Keratinocyte (primary cell): Measurements from ENCODE around the gene FUT8. TPM values are rescaled to one million over a fixed set of nuclear protein-coding genes. Genes with fewer than 3 reads are reported as not detected.

Source experiments
- DNase-seq: peaks from one replicate; pipeline ENCODE4 v3.0.0-alpha.2; 2011; ENCODE audit warnings: low read depth, missing footprints, low spot score
- FAIRE-seq: peaks from 2 replicates; lab custom pipeline; 2011; peaks lifted over from hg19 to GRCh38; lab: Jason Lieb, UNC
- H2AFZ ChIP-seq: 2 replicates; pipeline ENCODE4 v1.6.0; 2012; ENCODE audit warnings: low read length, control low read depth, inconsistent platforms; ENCODE audit not compliant: control insufficient read depth
- H3K27ac ChIP-seq: 2 replicates; pipeline ENCODE4 v1.5.1; 2011; ENCODE audit warnings: low read length; ENCODE audit not compliant: control insufficient read depth, insufficient read depth
- H3K27me3 ChIP-seq: 3 replicates; pipeline ENCODE4 v1.6.0; 2011; ENCODE audit warnings: low read length; ENCODE audit not compliant: control insufficient read depth, insufficient read depth; ENCODE audit errors: extremely low read depth
- H3K36me3 ChIP-seq, 2 experiments: 2 replicates in 1 of 2; 3 replicates in 1 of 2; pipeline ENCODE4 v1.5.1; 2011; ENCODE audit warnings: low read length in 2 of 2, mild to moderate bottlenecking in 1 of 2; ENCODE audit not compliant: control insufficient read depth in 2 of 2, insufficient read depth in 2 of 2; ENCODE audit errors: extremely low read depth in 1 of 2
- H3K4me1 ChIP-seq: 3 replicates; pipeline ENCODE4 v1.5.1; 2011; ENCODE audit warnings: low read length; ENCODE audit not compliant: control insufficient read depth, insufficient read depth; ENCODE audit errors: extremely low read depth
- H3K4me2 ChIP-seq: 3 replicates; pipeline ENCODE4 v1.6.0; 2011; ENCODE audit warnings: low read depth, low read length; ENCODE audit not compliant: control insufficient read depth, insufficient read depth; ENCODE audit errors: extremely low read depth
- H3K4me3 ChIP-seq, 3 experiments: fragments of 200-600 bp in 1 of 3; sonication (generic) in 1 of 3; 2 replicates in 2 of 3; 3 replicates in 1 of 3; pipeline ENCODE4 v1.5.1; 2011 to 2016; ENCODE audit warnings: low read length in 3 of 3, mild to moderate bottlenecking in 3 of 3, control low read depth in 2 of 3, inconsistent platforms in 1 of 3, low read depth in 1 of 3, mixed read lengths in 1 of 3, mixed run types in 1 of 3, moderate library complexity in 1 of 3; ENCODE audit not compliant: control insufficient read depth in 2 of 3, insufficient read depth in 2 of 3; ENCODE audit errors: extremely low read depth in 1 of 3
- H3K79me2 ChIP-seq: 2 replicates; pipeline ENCODE4 v1.6.0; 2012; ENCODE audit warnings: low read length; ENCODE audit not compliant: control insufficient read depth, insufficient read depth
- H3K9ac ChIP-seq: 3 replicates; pipeline ENCODE4 v1.6.0; 2011; ENCODE audit warnings: low read length; ENCODE audit not compliant: control insufficient read depth, insufficient read depth; ENCODE audit errors: extremely low read depth
- H3K9me1 ChIP-seq: 3 replicates; pipeline ENCODE4 v1.6.0; 2011; ENCODE audit warnings: low read length; ENCODE audit not compliant: control insufficient read depth, insufficient read depth; ENCODE audit errors: extremely low read depth
- H3K9me3 ChIP-seq: 2 replicates; pipeline ENCODE4 v1.5.1; 2012; ENCODE audit warnings: low read depth, low read length; ENCODE audit not compliant: control insufficient read depth
- H4K20me1 ChIP-seq: 3 replicates; pipeline ENCODE4 v1.6.0; 2011; ENCODE audit warnings: low read length; ENCODE audit not compliant: control insufficient read depth, insufficient read depth; ENCODE audit errors: extremely low read depth
- CTCF ChIP-seq, 3 experiments: IDR thresholded peaks in 1 of 3; conservative IDR thresholded peaks in 1 of 3; optimal IDR thresholded peaks in 1 of 3; 2 replicates in 2 of 3; 3 replicates in 1 of 3; pipeline versions ENCODE3 to v1.5.1; 2011; ENCODE audit warnings: low read length in 3 of 3, mild to moderate bottlenecking in 3 of 3, moderate library complexity in 2 of 3, control low read depth in 1 of 3, inconsistent platforms in 1 of 3; ENCODE audit not compliant: insufficient read depth in 2 of 3; ENCODE audit errors: extremely low read depth in 1 of 3
- EZH2 ChIP-seq: IDR thresholded peaks from one replicate; pipeline ENCODE4 v1.6.1; 2012; ENCODE audit warnings: inconsistent platforms, mild to moderate bottlenecking, low read length, moderate library complexity
- dilution Hi-C: fragments of 300-500 bp; cut with MboI; formaldehyde crosslinking; loops from one replicate; pipeline ENCODE4 v1.7.0; 2020; ENCODE audit warnings: low sequenced_read_pairs; ENCODE audit not compliant: extremely low pct_ligation_motif_present
- polyA plus RNA-seq, 5 experiments: library from polyadenylated mRNA; depleted of rRNA in 3 of 5; stranded (reverse) in 3 of 5; stranded (forward) in 1 of 5; unstranded in 1 of 5; fragments of >200 nt; gene quantifications; 1 replicate in 1 of 5; 2 replicates in 3 of 5; 3 replicates in 1 of 5; pipeline versions ENCODE4 v1.2.1 to v1.2.3, GENCODE V29; 2011 to 2012; ENCODE audit warnings: missing spikeins in 2 of 5, low read depth in 1 of 5, low replicate concordance in 1 of 5

The FUT8 gene
- polyA plus RNA-seq, 1 donor (not counting 4 experiments of a cell fraction or from before 2014, with no cell fraction given): 12.5 TPM

- Histone ChIP-seq H3K27ac (no peak overlapping the region), H3K4me1 (no peaks in the 10 kb centered on the region), H3K27me3 (no peaks in the 10 kb centered on the region), H3K4me3 (no peak overlapping the region), H3K36me3 (no peaks in the 10 kb centered on the region), H4K20me1 (no peaks in the 10 kb centered on the region), H3K4me2 (no peak overlapping the region), H2AFZ (no peak overlapping the region), H3K79me2 (no peaks in the 10 kb centered on the region), H3K9me3 (no peaks in the 10 kb centered on the region), H3K9me1 (no peaks in the 10 kb centered on the region), H3K9ac (no peak overlapping the region)
- no peak for DNase-seq
- FAIRE-seq: no peak
- TF ChIP-seq CTCF (optimal IDR thresholded peaks at IDR 0.05 in 1 of 3, IDR thresholded peaks at IDR 0.05 in 1 of 3, conservative IDR thresholded peaks at IDR 0.05 in 1 of 3; ENCODE audit: extremely low read depth in 1 of 3, insufficient read depth in 2 of 3, low read length in 3 of 3) (no peak), EZH2 (no peak)
- dilution Hi-C loops: no loop called here
These were observed 66.9 kb downstream of the FUT8 start for GRCh38 chr14:65479386-65479785.

GRCh38 chr14:65482757-65483438 lies 70.4 kb downstream of the FUT8 start:
- FAIRE-seq: peak; percentile 5
- H3K9me3 ChIP-seq: no peaks in the 10 kb centered on the region
- H3K27me3 ChIP-seq: no peaks in the 10 kb centered on the region
- no peaks in the 10 kb centered on the region for H3K79me2 ChIP-seq
- no peak overlapping the region for H3K4me3 ChIP-seq
- no peak for DNase-seq
- H3K36me3 ChIP-seq: no peaks in the 10 kb centered on the region
- H3K4me2 ChIP-seq: no peak overlapping the region
- TF ChIP-seq EZH2: no peak
- dilution Hi-C loops: no loop called here
- no peak overlapping the region for H3K9ac ChIP-seq
- no peak overlapping the region for H2AFZ ChIP-seq
- no peaks in the 10 kb centered on the region for H4K20me1 ChIP-seq
- H3K4me1 ChIP-seq: no peaks in the 10 kb centered on the region
- no peaks in the 10 kb centered on the region for H3K9me1 ChIP-seq
- H3K27ac ChIP-seq: no peak overlapping the region

GRCh38 chr14:65483647-65484046 lies 71.1 kb downstream of the FUT8 start:
- no peaks in the 10 kb centered on the region for H3K36me3 ChIP-seq
- H3K4me2 ChIP-seq: no peak overlapping the region
- H3K9me1 ChIP-seq: no peaks in the 10 kb centered on the region
- H3K4me3 ChIP-seq: no peak overlapping the region
- no peak for DNase-seq
- no peak overlapping the region for H3K27ac ChIP-seq
- no peaks in the 10 kb centered on the region for H3K79me2 ChIP-seq
- H3K9me3 ChIP-seq: no peaks in the 10 kb centered on the region
- no peaks in the 10 kb centered on the region for H3K27me3 ChIP-seq
- H3K9ac ChIP-seq: no peak overlapping the region
- FAIRE-seq: no peak
- TF ChIP-seq EZH2 (no peak), CTCF (optimal IDR thresholded peaks at IDR 0.05 in 1 of 3, IDR thresholded peaks at IDR 0.05 in 1 of 3, conservative IDR thresholded peaks at IDR 0.05 in 1 of 3; ENCODE audit: extremely low read depth in 1 of 3, insufficient read depth in 2 of 3, low read length in 3 of 3) (no peak)
- dilution Hi-C loops: no loop called here
- no peaks in the 10 kb centered on the region for H3K4me1 ChIP-seq
- no peaks in the 10 kb centered on the region for H4K20me1 ChIP-seq
- H2AFZ ChIP-seq: no peak overlapping the region
